A549 treated with Hydrocortisone at 1 μM for 4 hours (cell line): ENCODE data around the gene UCN. TPM values are rescaled to one million over a fixed set of nuclear protein-coding genes. Genes with fewer than 3 reads are reported as not detected.

Experiments
- total RNA-seq: library from RNA; stranded (reverse); fragments of 200-300 nt; extraction: Qiagen RNA extraction; gene quantifications from 5 replicates; pipeline ENCODE4 v1.2.3, GENCODE V29; 2022

UCN gene, protein sequence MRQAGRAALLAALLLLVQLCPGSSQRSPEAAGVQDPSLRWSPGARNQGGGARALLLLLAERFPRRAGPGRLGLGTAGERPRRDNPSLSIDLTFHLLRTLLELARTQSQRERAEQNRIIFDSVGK
- total RNA-seq = 0.61 to 2.6 TPM (median 1.7 TPM) in 5 replicates

DNA sequence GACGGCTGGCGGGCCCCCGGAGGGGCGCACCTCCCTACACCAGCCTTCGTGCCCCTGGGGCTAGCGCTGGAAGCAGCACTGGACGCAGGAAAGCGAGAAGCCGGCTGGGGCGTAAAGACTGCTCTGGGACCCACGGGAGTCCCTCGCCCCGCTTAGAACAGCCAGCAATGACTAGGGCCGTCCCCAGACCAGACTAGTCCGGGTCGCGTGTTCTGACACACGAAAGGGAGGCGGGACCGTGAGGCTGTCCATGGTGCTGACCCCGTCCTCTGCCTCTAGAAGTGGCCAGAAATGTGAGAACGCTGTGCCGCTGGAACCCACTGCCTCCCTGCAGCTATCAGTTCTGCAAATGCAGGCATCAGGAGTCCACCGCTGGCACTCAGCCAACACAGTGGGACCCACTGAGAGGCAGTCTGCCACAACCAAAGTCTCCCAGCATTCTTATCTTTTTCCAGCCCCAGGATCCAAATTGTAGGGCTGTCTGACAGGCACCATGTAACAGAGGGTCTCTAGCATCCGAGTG is at the start of gene UCN:
UCN (minus strand) TSS at position 87 of the 523 bp plus-strand sequence. CDS start 550 bp downstream, outside the sequence.

DNA sequence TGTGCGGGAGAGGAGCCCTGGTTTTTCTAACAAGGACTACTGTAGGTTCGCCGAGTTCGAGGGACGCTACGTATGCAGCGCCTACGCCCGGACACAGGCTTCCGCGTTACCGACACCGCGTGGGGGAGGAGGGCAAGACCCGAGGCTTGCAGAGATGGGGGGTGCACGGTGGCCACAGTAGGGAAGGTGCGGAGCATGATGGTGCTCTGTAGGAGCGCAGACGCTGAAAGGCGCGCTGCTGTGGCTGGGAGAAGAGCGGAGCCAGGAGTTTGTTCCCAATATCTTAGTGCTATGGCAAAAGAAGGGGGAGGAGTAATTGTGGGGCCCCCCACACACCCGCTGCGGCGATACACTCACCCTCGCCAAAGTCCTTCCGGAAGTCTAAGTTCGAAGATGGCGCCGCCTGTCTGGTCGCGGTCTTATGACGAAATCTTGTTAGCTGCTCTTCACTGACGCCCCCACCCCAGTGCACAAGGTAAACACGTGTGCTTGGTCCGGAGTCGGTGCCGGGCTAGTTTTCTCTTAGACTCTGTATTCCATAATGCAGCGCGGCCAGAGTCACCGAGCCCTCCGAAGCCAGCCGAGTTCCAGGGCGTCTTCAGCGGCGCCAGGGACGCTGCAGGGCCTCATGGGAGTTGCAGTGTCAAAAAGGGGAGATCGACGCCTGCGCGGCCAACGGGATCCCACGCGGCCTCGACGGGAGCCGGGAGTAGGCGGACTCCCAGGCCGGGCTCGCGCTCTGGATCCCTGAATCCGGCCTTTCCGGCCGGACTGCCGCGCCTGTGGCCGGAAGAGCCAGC is 48.3 kb upstream of the UCN start, which contains the start of gene GTF3C2:
GTF3C2 (minus strand) TSS at position 383 of the 800 bp plus-strand sequence. CDS start 13,210 bp downstream, outside the sequence.

DNA sequence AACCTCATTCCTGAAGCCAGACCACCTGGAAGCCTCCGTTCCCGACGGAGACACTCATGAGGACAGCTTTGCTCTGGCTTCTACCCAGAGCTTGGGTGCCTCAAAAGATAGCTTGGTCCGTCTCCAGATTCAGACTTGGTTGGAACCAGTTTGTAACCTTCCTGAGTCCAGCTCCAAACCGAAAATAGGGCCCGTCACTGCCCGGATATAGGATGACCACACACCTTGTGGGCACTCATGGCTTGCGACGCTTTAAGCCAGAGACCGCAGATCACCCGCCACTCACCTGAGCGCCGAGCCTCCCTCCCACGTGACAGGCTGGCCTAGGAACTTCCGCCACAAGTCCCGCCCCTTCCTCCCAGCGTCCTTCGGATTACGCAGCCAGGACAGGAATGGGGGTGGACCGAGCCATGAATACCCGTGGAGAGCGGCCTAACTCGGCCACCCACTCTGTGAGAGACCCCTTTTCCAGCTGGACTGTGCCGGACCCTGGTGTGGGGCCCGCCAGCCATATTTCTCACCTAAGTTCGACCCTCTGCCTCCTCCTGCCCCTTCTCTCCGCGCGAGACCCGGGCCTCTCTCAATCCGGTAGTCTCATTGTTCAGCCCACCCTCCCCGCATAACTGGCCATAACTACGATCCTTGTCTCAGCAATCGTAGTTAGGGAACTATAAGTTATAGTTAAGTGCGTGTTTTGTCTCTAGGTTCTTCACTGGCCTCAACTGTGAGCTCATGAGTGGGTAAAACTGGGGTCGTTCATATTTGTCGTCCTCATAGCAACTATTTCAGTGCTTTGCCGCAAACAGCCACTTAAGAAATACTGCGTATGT is 14.7 kb upstream of the UCN start, which contains the start of gene MPV17:
MPV17 (minus strand) TSS at position 332 of the 830 bp plus-strand sequence. CDS start 580 bp downstream, outside the sequence.

DNA sequence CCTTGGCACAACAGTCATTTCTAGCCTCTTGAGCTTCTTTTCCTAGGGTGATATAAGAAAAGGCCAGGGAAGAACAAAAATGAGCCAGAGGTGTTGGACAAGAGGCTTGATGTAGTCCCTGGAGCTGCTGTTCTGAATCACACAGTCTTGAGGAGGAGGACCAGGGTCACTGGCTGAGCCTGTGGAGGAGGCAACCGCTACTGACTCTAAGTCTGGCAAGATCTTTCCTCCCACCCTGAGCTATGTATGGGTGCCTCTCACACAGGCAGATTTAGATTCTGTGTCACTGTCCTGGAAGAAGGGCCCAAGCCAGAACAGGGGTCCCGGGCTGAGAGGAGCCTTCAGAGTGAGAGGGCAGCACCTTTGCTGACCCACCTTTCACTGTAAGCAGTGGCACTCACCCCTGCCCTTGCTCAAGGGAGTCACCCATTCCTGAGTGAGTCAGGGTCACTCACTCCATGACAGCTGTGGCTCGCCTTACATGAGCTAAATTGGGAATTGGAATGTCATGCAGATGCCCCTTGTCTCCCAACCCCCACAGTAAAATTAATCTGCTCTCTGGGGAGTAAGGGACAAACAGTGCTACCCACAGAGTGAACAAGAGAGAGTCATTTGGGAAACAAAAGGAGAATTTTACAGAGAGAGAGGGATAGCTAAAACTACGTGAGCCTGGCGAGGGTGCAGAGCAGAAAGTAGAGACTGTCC is 26.2 kb downstream of the UCN start, which contains the start of gene TRIM54:
TRIM54 (plus strand) TSS at position 575 of the 705 bp plus-strand sequence. CDS start 303 bp downstream, outside the sequence.

DNA sequence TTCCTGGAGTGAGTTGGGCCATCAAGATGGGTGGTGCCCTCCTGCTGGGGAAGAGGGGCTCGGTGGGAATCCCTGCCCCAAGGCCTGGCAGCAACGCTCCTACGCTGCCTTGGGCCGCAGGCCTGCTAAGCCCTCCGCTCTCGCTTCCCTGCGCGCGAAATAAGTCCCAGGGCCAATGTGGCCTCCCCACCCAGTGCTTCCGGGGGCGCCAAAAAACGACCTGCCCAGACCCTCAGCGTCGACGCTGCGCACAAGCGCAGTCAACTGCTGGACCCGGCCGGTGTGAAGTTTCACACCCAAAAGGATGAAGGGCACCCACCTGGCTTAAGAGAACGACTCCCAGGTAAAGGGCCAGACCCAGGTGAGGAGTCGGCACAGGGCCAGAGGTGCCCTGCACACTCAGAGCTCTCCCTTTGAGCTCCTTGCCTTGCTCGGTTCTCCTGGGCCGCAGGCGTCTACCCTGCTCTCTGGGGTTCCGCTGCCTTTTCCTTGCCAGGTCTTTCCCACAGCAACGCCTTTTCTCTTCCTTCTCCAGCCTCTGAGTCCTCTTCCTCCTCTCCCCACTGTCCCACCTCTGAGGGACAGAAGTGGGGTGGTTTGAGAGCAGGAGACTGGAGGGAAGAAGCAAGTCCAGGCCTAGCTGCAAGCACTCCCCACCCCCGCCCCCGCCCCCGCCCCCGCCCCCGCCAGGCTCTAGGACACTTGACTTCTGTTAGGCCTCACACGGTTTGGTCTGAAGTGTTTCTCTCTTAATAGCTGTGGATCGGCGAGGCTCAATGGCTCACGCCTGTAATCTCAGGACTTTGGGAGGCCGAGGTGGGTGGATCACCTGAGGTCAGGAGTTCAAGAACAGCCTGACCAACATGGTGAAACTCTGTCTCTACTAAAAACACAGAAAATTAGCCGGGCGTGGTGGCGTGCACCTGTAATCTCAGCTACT is 32.8 kb downstream of the UCN start, which contains the start of gene DNAJC5G:
DNAJC5G (plus strand) TSS at position 223 of the 940 bp plus-strand sequence. CDS start 1,296 bp downstream, outside the sequence.

DNA sequence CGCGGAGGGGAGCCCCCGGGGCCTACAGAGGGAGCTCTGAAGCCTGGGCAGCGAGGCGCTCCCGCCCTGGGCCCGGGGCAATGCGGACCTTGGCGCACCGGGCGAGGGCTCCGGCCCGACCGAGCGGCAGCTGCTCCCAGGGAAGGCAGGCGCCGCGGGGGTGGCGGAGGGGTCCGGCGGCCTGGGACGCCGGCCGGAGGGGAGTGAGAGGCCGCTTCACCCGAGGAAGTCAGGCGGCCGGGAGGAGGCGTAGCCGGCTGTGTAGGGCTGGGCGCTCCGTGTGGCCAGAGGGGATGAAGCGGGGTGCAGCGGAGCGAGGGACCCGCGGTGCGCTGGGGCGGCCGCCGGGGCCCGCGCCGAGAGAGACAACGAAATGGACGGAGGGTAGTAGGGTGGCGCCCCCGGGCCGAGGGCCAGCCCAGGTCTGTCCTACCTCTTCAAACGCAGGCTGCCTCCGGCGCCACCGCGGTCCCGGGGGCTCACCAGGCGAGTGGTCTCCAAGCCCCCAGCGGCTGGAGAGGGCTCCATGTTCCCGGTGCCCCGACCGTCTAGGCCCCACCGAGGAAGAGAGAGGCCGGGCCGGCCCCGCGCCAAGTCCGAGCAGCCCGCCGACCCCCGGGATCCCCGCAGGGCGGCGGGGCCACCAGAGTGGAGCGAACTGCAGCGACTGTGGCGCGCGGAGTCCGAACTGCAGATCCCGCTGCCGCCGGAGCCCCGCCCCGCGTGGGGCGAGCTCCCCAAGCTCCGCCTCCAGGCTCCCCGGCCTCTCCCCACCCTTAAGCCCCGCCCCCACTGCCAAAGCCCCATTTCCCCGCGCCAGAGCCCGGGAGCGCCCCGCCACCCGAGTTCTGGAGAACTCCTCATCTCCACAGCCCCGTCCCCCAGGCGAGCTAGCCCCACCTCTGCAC is 45.6 kb downstream of the UCN start, which contains the start of gene SLC30A3:
SLC30A3 (minus strand) TSS at position 669 of the 908 bp plus-strand sequence; CDS start at position 528, 141 bp downstream.

Other genes with a start within 250 kb of the UCN start
- gene OST4, start 236.8 kb downstream of the UCN start, total RNA-seq = 505 to 575 TPM (median 551 TPM) in 5 replicates
- 0.32 to 0.55 TPM (median 0.48 TPM) in 5 replicates for gene EMILIN1, start 229.8 kb downstream of the UCN start, total RNA-seq
- gene KHK, start 221.7 kb downstream of the UCN start, total RNA-seq = 8.7 to 10.9 TPM (median 9.3 TPM) in 5 replicates
- 6.9 to 8.5 TPM (median 7.6 TPM) in 5 replicates for gene CGREF1, start 189.3 kb downstream of the UCN start, total RNA-seq
- 0.82 to 2.0 TPM (median 1.4 TPM) in 5 replicates for gene ABHD1, start 184.6 kb downstream of the UCN start, total RNA-seq
- gene PREB, start 173.8 kb downstream of the UCN start, total RNA-seq = 50.1 to 64.2 TPM (median 56.2 TPM) in 5 replicates
- gene PRR30, start 169.0 kb downstream of the UCN start, total RNA-seq = not detected in 5 replicates
- gene TCF23, start 159.4 kb downstream of the UCN start, total RNA-seq = not detected in 5 replicates
- gene ATRAID, start 96.4 kb downstream of the UCN start, total RNA-seq = 207 to 223 TPM (median 220 TPM) in 5 replicates
- 57.7 to 83.7 TPM (median 65.2 TPM) in 5 replicates for gene SLC5A6, start 96.2 kb downstream of the UCN start, total RNA-seq
- 56.9 to 63.5 TPM (median 59.3 TPM) in 5 replicates for gene CAD, start 91.1 kb downstream of the UCN start, total RNA-seq
- gene SLC30A3, start 45.4 kb downstream of the UCN start, total RNA-seq = 2.8 to 3.6 TPM (median 3.2 TPM) in 5 replicates
- not detected in 5 replicates for gene DNAJC5G, start 33.0 kb downstream of the UCN start, total RNA-seq
- gene TRIM54, start 26.0 kb downstream of the UCN start, total RNA-seq = 0.81 to 1.1 TPM (median 0.88 TPM) in 5 replicates
- gene MPV17, start 14.7 kb upstream of the UCN start, total RNA-seq = 76.0 to 95.4 TPM (median 85.5 TPM) in 5 replicates
- gene GTF3C2, start 48.3 kb upstream of the UCN start, total RNA-seq = 55.6 to 63.4 TPM (median 59.3 TPM) in 5 replicates
- gene EIF2B4, start 61.9 kb upstream of the UCN start, total RNA-seq = 54.9 to 59.4 TPM (median 55.5 TPM) in 5 replicates
- gene SNX17, start 62.2 kb upstream of the UCN start, total RNA-seq = 141 to 146 TPM (median 144 TPM) in 5 replicates
- 12.9 to 14.5 TPM (median 13.6 TPM) in 5 replicates for gene ZNF513, start 72.3 kb upstream of the UCN start, total RNA-seq
- 152 to 168 TPM (median 161 TPM) in 5 replicates for gene PPM1G, start 101.1 kb upstream of the UCN start, total RNA-seq
- 126 to 136 TPM (median 129 TPM) in 5 replicates for gene NRBP1, start 120.2 kb upstream of the UCN start, total RNA-seq
- gene KRTCAP3, start 133.9 kb upstream of the UCN start, total RNA-seq = 0.45 to 1.2 TPM (median 0.62 TPM) in 5 replicates
- 7.0 to 9.7 TPM (median 8.2 TPM) in 5 replicates for gene IFT172, start 181.3 kb upstream of the UCN start, total RNA-seq
- 3.5 to 5.8 TPM (median 4.4 TPM) in 5 replicates for gene FNDC4, start 186.8 kb upstream of the UCN start, total RNA-seq
- gene GCKR, start 188.4 kb upstream of the UCN start, total RNA-seq = 0.09 to 0.84 TPM (median 0.29 TPM) in 4 of 5 replicates, not detected in the other